ENCODE measurements around the gene VPS18. TPM values are rescaled to one million over a fixed set of nuclear protein-coding genes. Genes with fewer than 3 reads are reported as not detected.
A peak's percentile ranks its signal among the peaks of the same experiment; 100 is the strongest.

Gene VPS18
- polyA plus RNA-seq, 1 donor from 2014 or later = 13.8 TPM

DNA sequence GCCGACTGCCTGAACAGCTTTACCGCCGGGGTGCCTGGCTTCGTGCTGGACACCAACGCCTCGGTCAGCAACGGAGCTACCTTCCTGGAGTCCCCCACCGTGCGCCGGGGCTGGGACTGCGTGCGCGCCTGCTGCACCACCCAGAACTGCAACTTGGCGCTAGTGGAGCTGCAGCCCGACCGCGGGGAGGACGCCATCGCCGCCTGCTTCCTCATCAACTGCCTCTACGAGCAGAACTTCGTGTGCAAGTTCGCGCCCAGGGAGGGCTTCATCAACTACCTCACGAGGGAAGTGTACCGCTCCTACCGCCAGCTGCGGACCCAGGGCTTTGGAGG is 49.6 kb upstream of the VPS18 start:
- Histone ChIP-seq H3K36me3 (ENCODE audit: insufficient read depth, low read length) (no peaks in the 10 kb centered on the region), H4K20me1 (ENCODE audit: insufficient read depth) (no peaks in the 10 kb centered on the region), H3K79me2 (replicated peaks; ENCODE audit: insufficient read depth, low read length) (no peaks in the 10 kb centered on the region), H3F3A (ENCODE audit: insufficient read depth, low read length, poor library complexity, severe bottlenecking) (no peaks in the 10 kb centered on the region), H2AFZ (ENCODE audit: low read depth, low read length) (no peak overlapping the region), H3K9ac (ENCODE audit: low read length) (no peak overlapping the region), H3K27me3 (ENCODE audit: insufficient read depth, low read depth, low read length) (peaks cover 60% of the 10 kb centered on the region), H3K4me3 (ENCODE audit: low read length) (peak overlapping the region; percentile 62), H3K9me3 (ENCODE audit: low read length) (no peaks in the 10 kb centered on the region), H3K9me2 (ENCODE audit: insufficient read depth, low read length) (no peaks in the 10 kb centered on the region), H3K4me2 (ENCODE audit: low read length) (no peak overlapping the region), H3K27ac (ENCODE audit: low read length) (no peak overlapping the region)
- TF ChIP-seq EP300 (conservative IDR thresholded peaks at IDR 0.05; ENCODE audit: poor library complexity, severe bottlenecking) = no peak
- no peak for TF ChIP-seq TAF1 (IDR thresholded peaks at IDR 0.05; ENCODE audit: low read depth)
- no peak for TF ChIP-seq SMC3 (conservative IDR thresholded peaks at IDR 0.05; ENCODE audit: poor library complexity)
- no peak for TF ChIP-seq REST (IDR thresholded peaks at IDR 0.05; ENCODE audit: borderline replicate concordance)
- no peak for TF ChIP-seq MXI1 (conservative IDR thresholded peaks at IDR 0.05; ENCODE audit: poor library complexity, severe bottlenecking)
- TF ChIP-seq EZH2 (IDR thresholded peaks at IDR 0.05; ENCODE audit: borderline replicate concordance, insufficient read depth, low read length, poor library complexity, severe bottlenecking) = peak; percentile 45

- no peaks in the 10 kb centered on the region for H3K79me2 ChIP-seq (replicated peaks; ENCODE audit: insufficient read depth, low read length)
- no peak overlapping the region for H2AFZ ChIP-seq (ENCODE audit: low read depth, low read length)
- no peak overlapping the region for H3K9ac ChIP-seq (ENCODE audit: low read length)
- TF ChIP-seq EP300 (conservative IDR thresholded peaks at IDR 0.05; ENCODE audit: poor library complexity, severe bottlenecking) = no peak
- peak overlapping the region; percentile 62 for H3K4me3 ChIP-seq (ENCODE audit: low read length)
- H3K9me2 ChIP-seq (ENCODE audit: insufficient read depth, low read length) = no peaks in the 10 kb centered on the region
- H3K27me3 ChIP-seq (ENCODE audit: insufficient read depth, low read depth, low read length) = peaks cover 60% of the 10 kb centered on the region
- no peaks in the 10 kb centered on the region for H3K9me3 ChIP-seq (ENCODE audit: low read length)
- H3K4me2 ChIP-seq (ENCODE audit: low read length) = no peak overlapping the region
- no peaks in the 10 kb centered on the region for H3F3A ChIP-seq (ENCODE audit: insufficient read depth, low read length, poor library complexity, severe bottlenecking)
- no peaks in the 10 kb centered on the region for H4K20me1 ChIP-seq (ENCODE audit: insufficient read depth)
- H3K27ac ChIP-seq (ENCODE audit: low read length) = no peak overlapping the region
- no peaks in the 10 kb centered on the region for H3K36me3 ChIP-seq (ENCODE audit: insufficient read depth, low read length)
These were observed 49.2 kb upstream of the VPS18 start for GRCh38 chr15:40845036-40845435.

- H3K4me2 ChIP-seq (ENCODE audit: low read length) = no peak overlapping the region
- H3K79me2 ChIP-seq (replicated peaks; ENCODE audit: insufficient read depth, low read length) = no peaks in the 10 kb centered on the region
- no peak for TF ChIP-seq SMC3 (conservative IDR thresholded peaks at IDR 0.05; ENCODE audit: poor library complexity)
- no peak for TF ChIP-seq EZH2 (IDR thresholded peaks at IDR 0.05; ENCODE audit: borderline replicate concordance, insufficient read depth, low read length, poor library complexity, severe bottlenecking)
- TF ChIP-seq RAD21 (conservative IDR thresholded peaks at IDR 0.05) = no peak
- no peak for TF ChIP-seq CTCF (IDR thresholded peaks at IDR 0.05; ENCODE audit: poor library complexity, severe bottlenecking)
- TF ChIP-seq REST (IDR thresholded peaks at IDR 0.05; ENCODE audit: borderline replicate concordance) = no peak
- TF ChIP-seq TAF1 (IDR thresholded peaks at IDR 0.05; ENCODE audit: low read depth) = no peak
- TF ChIP-seq EP300 (conservative IDR thresholded peaks at IDR 0.05; ENCODE audit: poor library complexity, severe bottlenecking) = no peak
- TF ChIP-seq MXI1 (conservative IDR thresholded peaks at IDR 0.05; ENCODE audit: poor library complexity, severe bottlenecking) = no peak
- no peak for TF ChIP-seq POLR2AphosphoS5 (IDR thresholded peaks at IDR 0.05)
- no peak overlapping the region for H3K4me3 ChIP-seq (ENCODE audit: low read length)
- no peaks in the 10 kb centered on the region for H4K20me1 ChIP-seq (ENCODE audit: insufficient read depth)
- no peaks in the 10 kb centered on the region for H3K36me3 ChIP-seq (ENCODE audit: insufficient read depth, low read length)
- peaks cover 60% of the 10 kb centered on the region for H3K27me3 ChIP-seq (ENCODE audit: insufficient read depth, low read depth, low read length)
- no peaks in the 10 kb centered on the region for H3K9me2 ChIP-seq (ENCODE audit: insufficient read depth, low read length)
- H3F3A ChIP-seq (ENCODE audit: insufficient read depth, low read length, poor library complexity, severe bottlenecking) = no peaks in the 10 kb centered on the region
- H3K27ac ChIP-seq (ENCODE audit: low read length) = no peak overlapping the region
- H2AFZ ChIP-seq (ENCODE audit: low read depth, low read length) = no peak overlapping the region
- H3K9me3 ChIP-seq (ENCODE audit: low read length) = no peaks in the 10 kb centered on the region
- H3K9ac ChIP-seq (ENCODE audit: low read length) = no peak overlapping the region
These were observed 48.6 kb upstream of the VPS18 start for GRCh38 chr15:40845511-40846284.

Measured in neural cell (in vitro differentiated cells).